IPS DF 4.7 (cell line): Measurements from ENCODE around the gene ACY1.

Experiments
- DNase-seq: peaks from one replicate; pipeline ENCODE4 v3.0.0-alpha.2; 2013; ENCODE audit warnings: low spot score; ENCODE audit errors: extremely low read depth

The ACY1 gene

GRCh38 chr3:52004163-52004787 is 20.9 kb downstream of the ACY1 start:
- DNase-seq, result no peak

- DNase-seq, result no peak
Measured at GRCh38 chr3:52004906-52005395, 21.6 kb downstream of the ACY1 start.

- DNase-seq, result no peak
Measured at GRCh38 chr3:52005571-52005986, 22.2 kb downstream of the ACY1 start.

GRCh38 chr3:52006017-52006819 is 22.9 kb downstream of the ACY1 start:
- DNase-seq, result no peak

GRCh38 chr3:52006820-52007133 is 23.4 kb downstream of the ACY1 start:
- no peak for DNase-seq

- DNase-seq, result no peak
Measured at GRCh38 chr3:52007291-52007690, 24.0 kb downstream of the ACY1 start.

- DNase-seq, result no peak
Measured at GRCh38 chr3:52010431-52010830, 27.1 kb downstream of the ACY1 start.

GRCh38 chr3:52012699-52013098 is 29.4 kb downstream of the ACY1 start:
- DNase-seq, result no peak

- DNase-seq, result no peak
Measured at GRCh38 chr3:52013802-52014598, 30.7 kb downstream of the ACY1 start.

- DNase-seq, result no peak
Measured at GRCh38 chr3:52014613-52015012, 31.3 kb downstream of the ACY1 start.

- DNase-seq, result no peak
Measured at GRCh38 chr3:52015438-52016228, 32.3 kb downstream of the ACY1 start.

- DNase-seq, result no peak
Measured at GRCh38 chr3:52017586-52017985, 34.3 kb downstream of the ACY1 start.

- no peak for DNase-seq
Measured at GRCh38 chr3:52018319-52019000, 35.1 kb downstream of the ACY1 start.

- DNase-seq, result no peak
Measured at GRCh38 chr3:52019352-52020080, 36.2 kb downstream of the ACY1 start.

GRCh38 chr3:52020796-52021195 is 37.5 kb downstream of the ACY1 start:
- no peak for DNase-seq

- no peak for DNase-seq
Measured at GRCh38 chr3:52021489-52022268, 38.3 kb downstream of the ACY1 start.

- no peak for DNase-seq
Measured at GRCh38 chr3:52022323-52023100, 39.2 kb downstream of the ACY1 start.

- DNase-seq, result no peak
Measured at GRCh38 chr3:52023101-52023770, 39.9 kb downstream of the ACY1 start.
